Kidney (tissue), 14 donors: ENCODE measurements around the gene SPTLC2. TPM values are rescaled to one million over a fixed set of nuclear protein-coding genes. Genes with fewer than 3 reads are reported as not detected.

ENCODE experiments used
- DNase-seq, 5 donors: peaks; one replicate each; pipeline ENCODE4 v3.0.0-alpha.2; 2013 to 2020
- FAIRE-seq: peaks from 2 replicates; lab custom pipeline; 2012; peaks lifted over from hg19 to GRCh38; lab: Jason Lieb, UNC
- H3K27ac ChIP-seq, 2 donors: one replicate each; pipeline ENCODE4 v1.7.0; 2013; ENCODE audit warnings: low read depth in 2 of 2, low read length in 2 of 2, inconsistent platforms in 1 of 2
- H3K27me3 ChIP-seq: one replicate; pipeline ENCODE4 v1.7.1; 2013; ENCODE audit warnings: low read length, inconsistent platforms; ENCODE audit not compliant: control insufficient read depth, insufficient read depth
- H3K36me3 ChIP-seq, 3 donors: one replicate each; pipeline versions ENCODE4 v1.7.0 to v1.7.1; 2013; ENCODE audit warnings: low read length in 3 of 3, control low read depth in 1 of 3, inconsistent platforms in 1 of 3; ENCODE audit not compliant: insufficient read depth in 3 of 3, control insufficient read depth in 2 of 3
- H3K4me1 ChIP-seq, 3 donors: one replicate each; pipeline versions ENCODE4 v1.7.0 to v1.7.1; 2013; ENCODE audit warnings: low read length in 3 of 3, inconsistent platforms in 1 of 3, low read depth in 1 of 3; ENCODE audit not compliant: control insufficient read depth in 2 of 3, insufficient read depth in 2 of 3
- H3K4me3 ChIP-seq, 3 donors: one replicate each; pipeline versions ENCODE4 v1.7.0 to v1.8.1; 2013; ENCODE audit warnings: low read length in 3 of 3, control low read depth in 1 of 3, inconsistent platforms in 1 of 3
- H3K9ac ChIP-seq, 3 donors: one replicate each; pipeline versions ENCODE4 v1.7.0 to v1.7.1; 2013; ENCODE audit warnings: low read length in 3 of 3, control low read depth in 1 of 3, inconsistent platforms in 1 of 3
- H3K9me3 ChIP-seq, 3 donors: one replicate each; pipeline versions ENCODE4 v1.7.0 to v1.7.1; 2013; ENCODE audit warnings: low read length in 3 of 3, control low read depth in 1 of 3, inconsistent platforms in 1 of 3; ENCODE audit not compliant: control insufficient read depth in 2 of 3, insufficient read depth in 1 of 3
- CTCF ChIP-seq: IDR thresholded peaks from 3 replicates; pipeline ENCODE4 v1.5.1; 2012; ENCODE audit warnings: mild to moderate bottlenecking, moderate library complexity, borderline replicate concordance; ENCODE audit not compliant: insufficient read depth; ENCODE audit errors: extremely low read depth
- intact Hi-C: fragments of 100-400 bp; cut with DNase I; formaldehyde crosslinking; loops from one replicate; pipeline ENCODE4 v1.11.1; 2022
- polyA plus RNA-seq: library from polyadenylated mRNA; stranded (reverse); fragments of 350-450 nt; fragmentation: Illumina TruSeq; extraction: RNeasy Lipid Tissue Mini Kit (QIAGEN cat#74804); gene quantifications from one replicate; pipeline ENCODE4 v1.2.3, GENCODE V29; 2014; ENCODE audit warnings: low read depth, low replicate concordance; ENCODE audit not compliant: insufficient read depth
- total RNA-seq: library from RNA; stranded (reverse); fragmentation: NEBNext Ultra II Directional; extraction: Animal tissue kit (Norgen Biotek cat#: 25700); gene quantifications from one replicate; pipeline ENCODE4 v1.2.1, GENCODE V29; 2021
- donor health status: control.
- donor health status: control.
- donor health status: control.
- donor health status: control.
- donor health status: control.
- donor health status: DM: yes; HTN: yes; CAD: no.
- donor health status: Normal renal cell carcinoma (clear cell type).

Gene SPTLC2
- total and polyA plus RNA-seq, 2 donors from 2014 or later = 17.0 to 66.1 TPM

- no peak overlapping the region for H3K9ac ChIP-seq
- TF ChIP-seq CTCF = no peak
- H3K9me3 ChIP-seq = no peaks in the 10 kb centered on the region
- FAIRE-seq (no peak), DNase-seq (peak in 1 of 5 donors; percentile 28)
- peaks cover 0 to 3% (median 0%) of the 10 kb centered on the region in 3 donors for H3K4me1 ChIP-seq
- no peaks in the 10 kb centered on the region for H3K36me3 ChIP-seq
- intact Hi-C loops = no loop called here
- H3K4me3 ChIP-seq = no peak overlapping the region
- H3K27me3 ChIP-seq = no peaks in the 10 kb centered on the region
- H3K27ac ChIP-seq = no peak overlapping the region
Observed at GRCh38 chr14:77654001-77654441, 37.6 kb upstream of the SPTLC2 start.

GRCh38 chr14:77649326-77649725, 32.9 kb upstream of the SPTLC2 start:
- DNase-seq (peak in 1 of 5 donors; percentile 1), FAIRE-seq (no peak)
- H3K4me3 ChIP-seq = no peak overlapping the region
- no peaks in the 10 kb centered on the region for H3K27me3 ChIP-seq
- H3K9me3 ChIP-seq = no peaks in the 10 kb centered on the region
- H3K36me3 ChIP-seq = no peaks in the 10 kb centered on the region
- no peak overlapping the region for H3K9ac ChIP-seq
- no peak for TF ChIP-seq CTCF
- H3K27ac ChIP-seq = no peak overlapping the region
- no peaks in the 10 kb centered on the region for H3K4me1 ChIP-seq
- intact Hi-C loops = no loop called here

- no peak overlapping the region for H3K9ac ChIP-seq
- no peak overlapping the region for H3K27ac ChIP-seq
- no peaks in the 10 kb centered on the region for H3K9me3 ChIP-seq
- H3K4me1 ChIP-seq = no peaks in the 10 kb centered on the region
- H3K36me3 ChIP-seq = no peaks in the 10 kb centered on the region
- no peak for TF ChIP-seq CTCF
- H3K27me3 ChIP-seq = no peaks in the 10 kb centered on the region
- DNase-seq = no peak
- FAIRE-seq = no peak
- intact Hi-C loops = no loop called here
- no peak overlapping the region for H3K4me3 ChIP-seq
Observed at GRCh38 chr14:77648520-77649200, 32.2 kb upstream of the SPTLC2 start.
